Measurements from ENCODE around the gene BARHL2.

Gene BARHL2

DNA sequence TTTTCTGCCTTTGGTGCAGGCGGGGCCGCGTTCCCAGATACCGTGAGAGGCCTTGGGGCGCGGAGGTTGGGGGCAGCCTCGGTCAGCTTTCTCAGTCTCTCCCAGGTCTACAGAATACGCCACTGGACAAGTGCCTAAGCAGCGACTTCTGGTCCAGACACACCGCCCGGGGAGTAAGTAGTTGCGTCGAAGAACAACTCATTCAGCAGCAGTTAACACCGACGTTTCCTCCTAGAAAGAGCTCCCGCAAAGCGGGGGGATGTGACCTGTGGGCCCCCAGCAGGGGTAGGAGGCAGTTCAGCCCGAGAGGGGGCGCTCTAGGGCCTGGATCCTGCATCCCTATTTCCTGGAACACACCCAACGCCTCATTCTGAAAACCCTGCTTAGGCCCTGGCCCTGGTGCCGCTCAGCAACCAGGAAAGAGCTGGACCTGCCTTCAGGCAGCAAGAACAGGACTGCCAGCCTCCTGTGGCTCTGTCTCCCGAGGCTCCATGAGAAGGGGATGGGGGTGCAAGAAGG lies 6.5 kb upstream of the BARHL2 start:
- H3K27ac ChIP-seq (ENCODE audit: low read length): no peak overlapping the region
- no peaks in the 10 kb centered on the region; the same call in 1 of the 2 replicates for H3K9me3 ChIP-seq (ENCODE audit: insufficient read depth, low read depth, low read length)
- no peaks in the 10 kb centered on the region for H3K36me3 ChIP-seq (ENCODE audit: insufficient read depth, low read depth, low read length)
- H3K4me3 ChIP-seq (ENCODE audit: low read length): peak overlapping the region; percentile 55
- peaks cover 100% of the 10 kb centered on the region for H3K27me3 ChIP-seq (ENCODE audit: insufficient read depth, low read length)
- peaks cover 33% of the 10 kb centered on the region; the same call in 1 of the 2 replicates for H3K4me1 ChIP-seq (ENCODE audit: insufficient read depth, low read length)
- no peak overlapping the region for H3K9ac ChIP-seq (ENCODE audit: low read depth, low read length)

GRCh38 chr1:90722874-90723589 lies 5.9 kb upstream of the BARHL2 start:
- Histone ChIP-seq H3K4me3 (ENCODE audit: low read length) (peak overlapping the region; percentile 55), H3K4me1 (ENCODE audit: insufficient read depth, low read length) (peaks cover 30% of the 10 kb centered on the region; the same call in 1 of the 2 replicates), H3K9me3 (ENCODE audit: insufficient read depth, low read depth, low read length) (no peaks in the 10 kb centered on the region; the same call in 1 of the 2 replicates), H3K27ac (ENCODE audit: low read length) (no peak overlapping the region), H3K36me3 (ENCODE audit: insufficient read depth, low read depth, low read length) (no peaks in the 10 kb centered on the region), H3K9ac (ENCODE audit: low read depth, low read length) (no peak overlapping the region), H3K27me3 (ENCODE audit: insufficient read depth, low read length) (peaks cover 100% of the 10 kb centered on the region)

DNA sequence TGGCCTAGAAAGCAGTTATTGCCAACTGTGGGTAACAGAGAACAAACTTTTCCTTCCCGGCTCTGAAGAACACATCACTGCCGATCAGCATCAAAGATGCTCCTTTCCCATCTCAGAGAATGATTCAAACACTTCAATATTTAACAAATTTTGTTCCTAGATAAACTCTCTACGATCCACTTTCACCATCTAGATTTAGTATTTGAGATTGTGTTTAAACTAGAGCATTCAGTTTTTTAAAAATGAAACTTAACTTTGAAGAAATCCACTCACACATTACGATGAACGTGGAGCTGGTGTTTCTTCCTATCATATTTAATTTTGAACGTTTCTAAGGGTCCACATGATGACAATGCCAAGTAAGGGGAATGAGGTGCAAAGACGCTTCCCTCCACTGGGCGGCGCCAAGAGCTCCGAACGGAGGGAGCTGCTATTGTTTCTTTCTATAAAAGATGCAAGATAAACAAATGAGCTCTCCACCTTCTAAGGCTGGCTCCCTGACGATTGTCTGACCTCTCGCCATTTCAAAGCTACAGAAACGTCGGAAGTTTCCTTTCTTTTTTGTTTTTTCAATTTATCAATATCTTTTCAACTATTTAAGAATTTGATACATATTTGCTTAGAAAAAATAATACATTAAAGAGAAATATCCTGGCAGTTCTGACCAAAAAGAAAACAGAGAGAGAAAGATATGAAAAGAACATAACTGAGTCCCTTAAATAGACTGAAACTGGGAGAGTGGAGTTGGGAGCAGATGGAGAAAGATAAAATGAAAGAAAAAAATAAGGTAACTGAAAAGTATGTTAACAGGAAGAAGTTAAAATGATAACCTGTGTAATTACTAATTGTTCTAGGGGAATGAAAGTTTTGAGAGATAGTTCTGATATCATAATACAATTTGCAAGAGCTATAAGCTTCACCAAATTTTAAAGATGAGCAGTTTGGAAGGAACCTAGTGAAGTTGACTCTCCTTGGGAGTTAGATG lies 4.4 kb upstream of the BARHL2 start:
- Histone ChIP-seq H3K4me3 (ENCODE audit: low read length) (no peak overlapping the region), H3K9me3 (ENCODE audit: insufficient read depth, low read depth, low read length) (no peaks in the 10 kb centered on the region; the same call in 1 of the 2 replicates), H3K9ac (ENCODE audit: low read depth, low read length) (no peak overlapping the region), H3K36me3 (ENCODE audit: insufficient read depth, low read depth, low read length) (no peaks in the 10 kb centered on the region), H3K27me3 (ENCODE audit: insufficient read depth, low read length) (peaks cover 100% of the 10 kb centered on the region), H3K27ac (ENCODE audit: low read length) (no peak overlapping the region), H3K4me1 (ENCODE audit: insufficient read depth, low read length) (peaks cover 23% of the 10 kb centered on the region; the same call in 1 of the 2 replicates)

DNA sequence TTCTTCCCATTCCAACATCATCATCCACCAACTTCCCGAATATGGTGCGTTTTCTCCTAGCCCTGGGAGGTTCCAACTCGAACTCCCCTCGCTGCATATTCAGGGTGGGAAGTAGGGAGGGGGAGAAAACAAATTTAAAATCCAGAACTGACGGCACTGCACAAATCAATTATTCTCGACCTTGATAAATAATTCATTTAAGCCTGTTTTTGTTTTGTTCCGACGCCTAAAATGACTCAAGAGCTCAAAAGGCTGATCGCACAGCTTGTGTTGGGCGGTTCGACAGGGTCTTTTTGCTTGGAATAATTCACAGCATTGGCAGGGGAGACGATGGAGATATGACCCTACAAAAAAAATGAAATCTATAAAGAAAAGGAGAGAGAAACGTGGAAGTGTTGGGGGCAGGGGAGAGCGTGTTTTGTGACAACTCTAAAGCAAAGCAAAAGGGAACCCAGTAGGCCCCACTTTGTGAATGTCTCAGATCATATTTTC lies 3.1 kb upstream of the BARHL2 start:
- H3K4me1 ChIP-seq (ENCODE audit: insufficient read depth, low read length): peaks cover 15% of the 10 kb centered on the region; the same call in 1 of the 2 replicates
- no peak overlapping the region for H3K9ac ChIP-seq (ENCODE audit: low read depth, low read length)
- H3K27me3 ChIP-seq (ENCODE audit: insufficient read depth, low read length): peaks cover 100% of the 10 kb centered on the region
- H3K9me3 ChIP-seq (ENCODE audit: insufficient read depth, low read depth, low read length): no peaks in the 10 kb centered on the region; the same call in 1 of the 2 replicates
- peak overlapping the region; percentile 9; the same call in 1 of the 2 replicates for H3K4me3 ChIP-seq (ENCODE audit: low read length)
- no peaks in the 10 kb centered on the region for H3K36me3 ChIP-seq (ENCODE audit: insufficient read depth, low read depth, low read length)
- no peak overlapping the region for H3K27ac ChIP-seq (ENCODE audit: low read length)

GRCh38 chr1:90719330-90720144 lies 2.4 kb upstream of the BARHL2 start:
- Histone ChIP-seq H3K4me1 (ENCODE audit: insufficient read depth, low read length) (peaks cover 15% of the 10 kb centered on the region; the same call in 1 of the 2 replicates), H3K36me3 (ENCODE audit: insufficient read depth, low read depth, low read length) (no peaks in the 10 kb centered on the region), H3K9ac (ENCODE audit: low read depth, low read length) (no peak overlapping the region), H3K4me3 (ENCODE audit: low read length) (peak overlapping the region; percentile 40; the same call in 1 of the 2 replicates), H3K27ac (ENCODE audit: low read length) (no peak overlapping the region), H3K9me3 (ENCODE audit: insufficient read depth, low read depth, low read length) (no peaks in the 10 kb centered on the region; the same call in 1 of the 2 replicates), H3K27me3 (ENCODE audit: insufficient read depth, low read length) (peaks cover 100% of the 10 kb centered on the region)

DNA sequence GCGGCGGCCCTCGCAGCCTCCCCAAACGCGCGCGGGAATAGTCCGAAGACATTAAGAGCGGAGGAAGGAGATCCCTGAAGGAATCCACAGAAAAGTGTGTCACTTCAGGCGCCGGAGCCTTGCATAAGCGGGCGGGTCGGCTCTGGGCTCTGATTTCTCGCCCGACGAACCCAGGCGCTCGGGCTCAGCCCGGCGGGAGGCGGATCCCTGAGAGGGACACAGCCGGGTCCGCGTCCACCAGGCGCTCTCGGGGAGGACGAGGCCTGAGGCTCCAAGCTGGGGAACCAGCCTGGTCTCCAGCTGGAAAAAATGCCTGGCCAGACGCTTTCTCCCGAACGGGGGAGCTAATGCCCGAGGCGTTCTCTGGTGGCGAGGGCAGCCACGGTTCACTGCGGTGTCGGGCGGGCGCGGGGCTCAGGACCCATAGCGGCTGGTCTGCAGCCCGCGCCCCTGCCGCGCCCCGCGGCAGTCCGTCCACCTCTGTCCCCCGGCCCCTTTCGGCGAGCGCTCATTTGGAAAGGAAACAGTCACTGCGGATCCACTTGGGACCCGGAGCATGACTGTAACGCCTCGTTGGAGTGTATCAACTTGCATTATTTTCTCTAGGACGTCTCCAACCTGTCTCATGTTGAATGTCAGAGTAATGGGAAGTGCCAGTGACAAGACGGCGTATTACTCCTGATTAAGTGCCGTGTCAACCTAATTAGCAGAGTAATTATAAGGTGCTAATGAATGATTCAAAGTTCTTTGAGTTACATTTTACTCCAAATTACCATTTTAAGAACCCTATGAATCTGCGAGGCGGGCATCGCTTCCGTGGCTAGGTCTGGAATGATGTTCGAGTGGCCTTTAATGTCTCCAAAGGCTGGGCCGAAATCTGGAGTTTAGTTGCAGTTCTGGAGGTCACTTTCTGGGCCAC lies 1.6 kb upstream of the BARHL2 start:
- peaks cover 100% of the 10 kb centered on the region for H3K27me3 ChIP-seq (ENCODE audit: insufficient read depth, low read length)
- H3K9ac ChIP-seq (ENCODE audit: low read depth, low read length): no peak overlapping the region
- peaks cover 4% of the 10 kb centered on the region; the same call in 1 of the 2 replicates for H3K9me3 ChIP-seq (ENCODE audit: insufficient read depth, low read depth, low read length)
- peaks cover 10% of the 10 kb centered on the region; the same call in 1 of the 2 replicates for H3K4me1 ChIP-seq (ENCODE audit: insufficient read depth, low read length)
- no peaks in the 10 kb centered on the region for H3K36me3 ChIP-seq (ENCODE audit: insufficient read depth, low read depth, low read length)
- no peak overlapping the region for H3K27ac ChIP-seq (ENCODE audit: low read length)
- H3K4me3 ChIP-seq (ENCODE audit: low read length): peak overlapping the region; percentile 59

DNA sequence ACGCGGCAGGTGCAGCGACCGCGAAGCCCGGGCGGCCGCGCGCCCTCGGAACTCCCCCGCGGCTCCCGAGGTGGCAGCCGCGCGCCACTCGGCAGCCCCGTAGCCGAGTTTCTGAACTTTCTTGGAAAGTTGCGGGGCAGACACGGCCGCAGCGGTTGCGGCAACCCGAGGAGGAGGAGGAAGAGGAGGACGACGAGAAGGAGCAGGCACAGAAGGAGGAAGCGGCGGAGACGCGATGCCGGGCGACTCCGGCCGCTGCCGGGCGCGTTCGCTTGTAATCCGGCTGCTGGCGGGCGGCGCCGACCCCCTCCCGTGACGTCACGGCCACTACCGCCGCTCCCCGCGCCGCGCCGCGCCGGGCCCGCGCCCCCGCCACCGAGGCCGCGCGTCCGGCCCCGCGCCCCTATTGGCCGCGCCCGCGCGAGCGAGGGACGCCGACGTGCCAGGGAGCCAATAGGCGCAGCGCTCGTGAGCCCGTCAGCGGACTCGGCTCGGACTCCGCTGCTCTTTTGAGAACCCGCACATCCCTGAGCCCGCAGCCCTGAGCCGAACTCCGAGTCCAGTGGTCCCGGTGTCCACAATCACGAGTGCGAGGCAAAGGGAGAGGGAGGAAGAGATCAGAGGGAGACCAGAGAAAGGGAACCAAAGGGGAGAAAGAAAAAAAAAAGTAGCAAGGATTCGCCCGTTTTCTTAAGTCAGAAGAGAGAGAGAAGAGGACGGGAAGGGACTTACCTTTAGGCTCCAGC lies 736 bp upstream of the BARHL2 start:
- Histone ChIP-seq H3K4me1 (ENCODE audit: insufficient read depth, low read length) (peaks cover 10% of the 10 kb centered on the region; the same call in 1 of the 2 replicates), H3K27ac (ENCODE audit: low read length) (no peak overlapping the region), H3K36me3 (ENCODE audit: insufficient read depth, low read depth, low read length) (no peaks in the 10 kb centered on the region), H3K4me3 (ENCODE audit: low read length) (peak overlapping the region; percentile 59), H3K27me3 (ENCODE audit: insufficient read depth, low read length) (peaks cover 100% of the 10 kb centered on the region), H3K9ac (ENCODE audit: low read depth, low read length) (no peak overlapping the region), H3K9me3 (ENCODE audit: insufficient read depth, low read depth, low read length) (peaks cover 4% of the 10 kb centered on the region; the same call in 1 of the 2 replicates)

DNA sequence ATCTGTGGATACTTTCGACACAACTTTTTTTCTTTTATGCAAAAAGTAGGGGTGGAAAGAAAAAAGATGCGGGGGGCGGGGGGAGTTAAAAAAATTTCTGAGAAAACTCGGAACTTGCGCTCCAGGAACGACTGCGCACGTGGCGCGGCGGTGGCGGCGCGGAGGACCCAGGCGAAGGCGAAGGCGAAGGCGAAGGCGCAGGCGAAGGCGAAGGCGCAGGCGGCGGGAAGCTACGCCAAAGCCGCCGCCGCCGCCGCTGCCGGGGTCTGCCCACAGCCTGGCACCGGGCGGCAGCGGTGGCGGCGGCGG lies 208 bp upstream of the BARHL2 start:
- Histone ChIP-seq H3K4me3 (ENCODE audit: low read length) (0 out of 2 replicates have a peak overlapping the region, but pooled peaks have one; percentile 10), H3K9ac (ENCODE audit: low read depth, low read length) (no peak overlapping the region), H3K9me3 (ENCODE audit: insufficient read depth, low read depth, low read length) (peaks cover 4% of the 10 kb centered on the region; the same call in 1 of the 2 replicates), H3K27me3 (ENCODE audit: insufficient read depth, low read length) (peaks cover 100% of the 10 kb centered on the region), H3K27ac (ENCODE audit: low read length) (no peak overlapping the region), H3K36me3 (ENCODE audit: insufficient read depth, low read depth, low read length) (no peaks in the 10 kb centered on the region), H3K4me1 (ENCODE audit: insufficient read depth, low read length) (peaks cover 10% of the 10 kb centered on the region; the same call in 1 of the 2 replicates)

- H3K4me3 ChIP-seq (ENCODE audit: low read length): no peak overlapping the region
- H3K36me3 ChIP-seq (ENCODE audit: insufficient read depth, low read depth, low read length): no peaks in the 10 kb centered on the region
- H3K4me1 ChIP-seq (ENCODE audit: insufficient read depth, low read length): peaks cover 11% of the 10 kb centered on the region; the same call in 1 of the 2 replicates
- peaks cover 4% of the 10 kb centered on the region; the same call in 1 of the 2 replicates for H3K9me3 ChIP-seq (ENCODE audit: insufficient read depth, low read depth, low read length)
- peaks cover 100% of the 10 kb centered on the region for H3K27me3 ChIP-seq (ENCODE audit: insufficient read depth, low read length)
- no peak overlapping the region for H3K27ac ChIP-seq (ENCODE audit: low read length)
- H3K9ac ChIP-seq (ENCODE audit: low read depth, low read length): no peak overlapping the region
These were observed 905 bp downstream of the BARHL2 start for GRCh38 chr1:90716243-90716551.
